Kidney (tissue), 22 donors: ENCODE results near the gene SCN3A. TPM values are rescaled to one million over a fixed set of nuclear protein-coding genes. Genes with fewer than 3 reads are reported as not detected.
A peak's percentile ranks its signal among the peaks of the same experiment; 100 is the strongest.

Experiments
- DNase-seq, 5 donors: peaks; one replicate each; pipeline ENCODE4 v3.0.0-alpha.2; 2013 to 2020
- FAIRE-seq: peaks from 2 replicates; lab custom pipeline; 2012; peaks lifted over from hg19 to GRCh38; lab: Jason Lieb, UNC
- H3K27ac ChIP-seq, 2 donors: one replicate each; pipeline ENCODE4 v1.7.0; 2013; ENCODE audit warnings: low read depth in 2 of 2, low read length in 2 of 2, inconsistent platforms in 1 of 2
- H3K27me3 ChIP-seq: one replicate; pipeline ENCODE4 v1.7.1; 2013; ENCODE audit warnings: low read length, inconsistent platforms; ENCODE audit not compliant: control insufficient read depth, insufficient read depth
- H3K36me3 ChIP-seq, 3 donors: one replicate each; pipeline versions ENCODE4 v1.7.0 to v1.7.1; 2013; ENCODE audit warnings: low read length in 3 of 3, control low read depth in 1 of 3, inconsistent platforms in 1 of 3; ENCODE audit not compliant: insufficient read depth in 3 of 3, control insufficient read depth in 2 of 3
- H3K4me1 ChIP-seq, 3 donors: one replicate each; pipeline versions ENCODE4 v1.7.0 to v1.7.1; 2013; ENCODE audit warnings: low read length in 3 of 3, inconsistent platforms in 1 of 3, low read depth in 1 of 3; ENCODE audit not compliant: control insufficient read depth in 2 of 3, insufficient read depth in 2 of 3
- H3K4me3 ChIP-seq, 3 donors: one replicate each; pipeline versions ENCODE4 v1.7.0 to v1.8.1; 2013; ENCODE audit warnings: low read length in 3 of 3, control low read depth in 1 of 3, inconsistent platforms in 1 of 3
- H3K9ac ChIP-seq, 3 donors: one replicate each; pipeline versions ENCODE4 v1.7.0 to v1.7.1; 2013; ENCODE audit warnings: low read length in 3 of 3, control low read depth in 1 of 3, inconsistent platforms in 1 of 3
- H3K9me3 ChIP-seq, 3 donors: one replicate each; pipeline versions ENCODE4 v1.7.0 to v1.7.1; 2013; ENCODE audit warnings: low read length in 3 of 3, control low read depth in 1 of 3, inconsistent platforms in 1 of 3; ENCODE audit not compliant: control insufficient read depth in 2 of 3, insufficient read depth in 1 of 3
- CTCF ChIP-seq: IDR thresholded peaks from 3 replicates; pipeline ENCODE4 v1.5.1; 2012; ENCODE audit warnings: mild to moderate bottlenecking, moderate library complexity, borderline replicate concordance; ENCODE audit not compliant: insufficient read depth; ENCODE audit errors: extremely low read depth
- intact Hi-C: fragments of 100-400 bp; cut with DNase I; formaldehyde crosslinking; loops from one replicate; pipeline ENCODE4 v1.11.1; 2022
- long read RNA-seq, 10 donors: library from polyadenylated mRNA in 1 of 10; unstranded in 1 of 10; transcript quantifications; one replicate each; pipeline ENCODE4 v2.0.0 and lab custom pipeline, GENCODE V29; 2021 to 2026
- polyA plus RNA-seq: library from polyadenylated mRNA; stranded (reverse); fragments of 350-450 nt; fragmentation: Illumina TruSeq; extraction: RNeasy Lipid Tissue Mini Kit (QIAGEN cat#74804); gene quantifications from one replicate; pipeline ENCODE4 v1.2.3, GENCODE V29; 2014; ENCODE audit warnings: low read depth, low replicate concordance; ENCODE audit not compliant: insufficient read depth
- total RNA-seq: library from RNA; stranded (reverse); fragmentation: NEBNext Ultra II Directional; extraction: Animal tissue kit (Norgen Biotek cat#: 25700); gene quantifications from one replicate; pipeline ENCODE4 v1.2.1, GENCODE V29; 2021
- donor health status: control.
- donor health status: control.
- donor health status: control.
- donor health status: control.
- donor health status: control.
- donor health status: DM: yes; HTN: yes; CAD: no.
- donor health status: Normal renal cell carcinoma (clear cell type).

SCN3A gene
- total RNA-seq (6.3 TPM), polyA plus RNA-seq (0.11 TPM)
- long read RNA-seq, donor 1, result 0 reads
- long read RNA-seq, donor 2, result 0 reads
- long read RNA-seq, donor 3, result 0 reads
- long read RNA-seq, donor 4, result 0 reads
- long read RNA-seq, donor 5, result 0 reads
- long read RNA-seq, donor 6, result 0 reads
- long read RNA-seq, donor 7, partial matches to known transcripts, result 1 of 16 reads
- long read RNA-seq, donor 7, other reads (novel, unspliced or antisense), result 15 of 16 reads
- long read RNA-seq, donor 8, result 0 reads
- long read RNA-seq, donor 9, result 0 reads
- long read RNA-seq, donor 10, result 0 reads

DNA sequence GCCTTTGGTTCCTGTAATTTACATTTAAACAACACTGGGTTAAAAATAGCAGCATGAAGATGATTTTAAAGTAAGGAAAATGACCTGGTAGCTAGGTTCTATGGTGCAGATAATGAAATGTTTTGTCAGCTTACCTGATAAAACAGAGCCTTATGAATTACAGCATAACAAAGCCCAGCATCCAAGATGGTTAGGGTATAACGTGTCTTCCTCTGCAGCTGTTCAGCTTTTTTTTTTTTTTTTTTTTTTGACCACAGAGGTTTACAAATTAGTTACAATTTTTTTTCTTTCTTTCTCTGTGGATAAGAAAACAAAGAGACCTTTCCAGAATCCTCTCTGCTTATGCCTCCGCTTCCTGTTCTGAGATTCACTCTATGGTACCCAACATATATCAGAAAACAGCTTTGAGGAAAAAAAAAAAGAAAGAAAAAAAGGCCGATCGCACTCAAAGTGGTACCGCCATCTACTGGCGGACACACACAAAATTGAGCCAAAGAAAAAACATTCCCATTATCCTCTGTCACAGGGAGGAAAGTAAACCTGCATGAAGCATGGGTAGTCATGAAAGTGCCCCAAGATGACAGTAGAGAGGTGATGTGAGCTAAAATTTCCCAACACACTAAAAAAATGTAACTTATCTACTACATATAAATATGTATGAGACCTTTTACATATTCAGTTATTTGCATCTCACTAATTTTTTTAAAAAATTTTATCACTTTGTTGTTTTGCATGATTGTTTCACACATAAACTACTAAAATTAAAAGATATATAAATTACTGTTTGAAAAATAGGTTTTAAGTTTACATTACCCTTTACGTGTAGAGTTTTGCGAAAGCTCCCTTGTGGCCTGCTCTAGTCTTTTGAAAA lies at the start of gene SCN3A:
Gene SCN3A, minus strand, starts transcription at position 362 of the 871 bp plus-strand sequence. CDS start 27,656 bp downstream, outside the sequence.
- DNase-seq (peak in 4 of 5 donors; percentile 26 to 68 (median 44)), FAIRE-seq (no peak)
- Histone ChIP-seq H3K9me3 (no peaks in the 10 kb centered on the region), H3K9ac (no peak within 1 kb of the TSS), H3K4me3 (peak within 1 kb of the TSS in 1 of 3 donors; percentile 18), H3K4me1 (no peaks in the 10 kb centered on the region), H3K27me3 (no peaks in the 10 kb centered on the region), H3K36me3 (no peaks in the 10 kb centered on the region), H3K27ac (no peak within 1 kb of the TSS)
- TF ChIP-seq CTCF, result peak; percentile 60
- intact Hi-C loops, result loop anchor here (10.0 kb wide), 1 partner anchor 189 kb away; no protein-coding TSS in a partner anchor

DNA sequence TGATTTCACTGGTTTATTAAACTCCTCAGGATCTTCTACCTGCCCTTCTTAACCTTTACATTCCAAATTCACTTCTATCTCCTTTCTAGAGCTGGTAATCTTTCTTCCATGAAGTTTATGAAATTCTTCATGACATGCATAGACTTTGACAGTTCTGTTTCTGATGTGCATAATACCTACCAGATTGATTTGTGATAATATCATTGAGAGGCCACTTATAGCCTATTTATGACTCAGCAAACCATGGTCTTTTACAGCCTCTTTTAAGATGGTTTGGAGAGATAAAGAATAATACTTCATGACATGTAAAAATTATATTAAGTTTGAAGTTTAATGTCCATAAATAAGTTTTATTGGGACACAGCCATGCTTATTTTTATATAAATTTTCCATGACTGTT lies 49.3 kb upstream of the SCN3A start:
- no peak overlapping the region for H3K9ac ChIP-seq
- H3K27me3 ChIP-seq, result no peaks in the 10 kb centered on the region
- FAIRE-seq (no peak), DNase-seq (no peak)
- H3K27ac ChIP-seq, result no peak overlapping the region
- H3K4me3 ChIP-seq, result no peak overlapping the region
- no peak for TF ChIP-seq CTCF
- intact Hi-C loops, result no loop called here
- H3K36me3 ChIP-seq, result no peaks in the 10 kb centered on the region
- H3K9me3 ChIP-seq, result no peaks in the 10 kb centered on the region
- no peaks in the 10 kb centered on the region for H3K4me1 ChIP-seq

DNA sequence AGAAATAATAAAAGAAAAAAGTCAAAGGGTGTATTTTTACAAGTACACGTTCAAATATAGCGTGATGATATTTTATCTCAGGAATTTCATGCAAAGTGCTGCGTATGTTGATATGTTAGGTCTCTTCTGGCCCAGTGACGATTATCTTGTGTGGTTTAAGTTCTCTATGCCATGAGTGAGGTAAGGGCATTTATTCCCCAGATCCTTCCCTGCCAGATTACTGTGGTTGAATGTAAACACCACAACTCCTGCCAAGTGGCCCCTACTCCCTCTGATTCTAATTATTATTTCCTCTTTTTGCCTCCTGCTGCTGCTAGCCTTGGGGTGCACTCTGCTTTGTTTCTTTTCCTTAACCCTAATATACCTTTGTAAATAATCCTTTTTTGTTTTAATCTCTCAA lies 47.5 kb upstream of the SCN3A start:
- DNase-seq, result no peak

More for the DNA sequence above, 47.5 kb upstream of the SCN3A start:
- Histone ChIP-seq H3K27me3 (no peaks in the 10 kb centered on the region), H3K9me3 (no peaks in the 10 kb centered on the region), H3K4me3 (no peak overlapping the region), H3K27ac (no peak overlapping the region), H3K9ac (no peak overlapping the region), H3K4me1 (no peaks in the 10 kb centered on the region), H3K36me3 (no peaks in the 10 kb centered on the region)
- FAIRE-seq, result no peak
- intact Hi-C loops, result no loop called here
- TF ChIP-seq CTCF, result no peak
